Caco-2 (cell line): ENCODE data around the gene TNFSF4. TPM values are rescaled to one million over a fixed set of nuclear protein-coding genes. Genes with fewer than 3 reads are reported as not detected.

Experiments used
- BruUV-seq: library from RNA; stranded (reverse); fragments of 400-500 nt; replicated peaks from 2 replicates; lab custom pipeline; 2021; lab: Mats Ljungman, UMichigan
- CTCF ChIA-PET: fragments of 300-600 bp; sonication (Branson Sonifier 250); formaldehyde crosslinking; loops from one replicate; lab custom pipeline; 2022; ENCODE audit warnings: antibody characterized with exemption; lab: Charles Lee
- POLR2A ChIA-PET: fragments of 300-600 bp; sonication (Branson Sonifier 250); formaldehyde crosslinking; loops from one replicate; lab custom pipeline; 2022; ENCODE audit warnings: antibody characterized with exemption; lab: Charles Lee
- DNase-seq, 2 experiments: peaks; one replicate each; pipeline versions ENCODE4 v3.0.0 to v3.0.0-alpha.2; 2020 to 2022
- H3K27me3 ChIP-seq: replicated peaks from 2 replicates; pipeline ENCODE4 v1.6.0; 2011; ENCODE audit warnings: low read length; ENCODE audit not compliant: control insufficient read depth, insufficient read depth
- H3K36me3 ChIP-seq: 2 replicates; pipeline ENCODE4 v1.5.1; 2011; ENCODE audit warnings: low read length; ENCODE audit not compliant: control insufficient read depth, insufficient read depth
- H3K4me1 ChIP-seq: fragments of 250-450 bp; sonication (Bioruptor Pico); 2 replicates; pipeline ENCODE4 v1.5.1; 2020; ENCODE audit warnings: mild to moderate bottlenecking
- H3K4me3 ChIP-seq: 2 replicates; pipeline ENCODE4 v1.5.1; 2011; ENCODE audit warnings: low read depth, mild to moderate bottlenecking, control low read depth, low read length
- H3K9me3 ChIP-seq: fragments of 250-450 bp; sonication (Bioruptor Pico); 2 replicates; pipeline ENCODE4 v1.5.1; 2020; ENCODE audit warnings: mild to moderate bottlenecking, moderate library complexity
- H3K27ac Mint-ChIP-seq: one replicate; pipeline ENCODE4 v1.8.0; 2022; ENCODE audit warnings: mixed read lengths; ENCODE audit not compliant: unreplicated experiment
- H3K27me3 Mint-ChIP-seq: one replicate; pipeline ENCODE4 v1.8.0; 2022; ENCODE audit warnings: mixed read lengths; ENCODE audit not compliant: insufficient read depth, unreplicated experiment
- H3K36me3 Mint-ChIP-seq: one replicate; pipeline ENCODE4 v1.8.0; 2022; ENCODE audit warnings: mild to moderate bottlenecking, mixed read lengths; ENCODE audit not compliant: insufficient read depth, unreplicated experiment
- H3K4me1 Mint-ChIP-seq: one replicate; pipeline ENCODE4 v1.8.0; 2022; ENCODE audit warnings: low read depth, mixed read lengths; ENCODE audit not compliant: unreplicated experiment
- H3K4me3 Mint-ChIP-seq: one replicate; pipeline ENCODE4 v1.8.0; 2022; ENCODE audit warnings: mild to moderate bottlenecking, moderate library complexity, mixed read lengths; ENCODE audit not compliant: unreplicated experiment
- H3K9me3 Mint-ChIP-seq: one replicate; pipeline ENCODE4 v1.8.0; 2022; ENCODE audit warnings: mixed read lengths; ENCODE audit not compliant: unreplicated experiment
- CTCF ChIP-seq, 2 experiments: fragments of 200-600 bp in 1 of 2; IDR thresholded peaks; 1 replicate in 1 of 2; 2 replicates in 1 of 2; pipeline versions ENCODE4 v1.5.1 to v1.8.0; 2011 to 2022; ENCODE audit warnings: antibody characterized with exemption in 1 of 2, control low read depth in 1 of 2, inconsistent platforms in 1 of 2, low read depth in 1 of 2, low read length in 1 of 2, mild to moderate bottlenecking in 1 of 2, moderate library complexity in 1 of 2; ENCODE audit not compliant: insufficient read depth in 1 of 2, severe bottlenecking in 1 of 2, unreplicated experiment in 1 of 2
- intact Hi-C: fragments of 100-400 bp; cut with micrococcal nuclease; formaldehyde crosslinking; loops from one replicate; pipeline ENCODE4 v1.10.0; 2022; ENCODE audit not compliant: unreplicated experiment
- total RNA-seq: library from RNA; stranded (reverse); gene quantifications from 2 replicates; pipeline ENCODE4 v1.2.3, GENCODE V29; 2022

Gene TNFSF4
- total RNA-seq, 1 experiment from 2014 or later, result 1.3 TPM

- H3K27ac Mint-ChIP-seq, result no peak overlapping the region
- H3K36me3 Mint-ChIP-seq, result no peaks in the 10 kb centered on the region
- H3K9me3 ChIP-seq, result no peaks in the 10 kb centered on the region
- no peak overlapping the region for H3K4me3 Mint-ChIP-seq
- POLR2A ChIA-PET, result no interaction called here
- H3K4me1 ChIP-seq, result no peaks in the 10 kb centered on the region
- no peaks in the 10 kb centered on the region for H3K9me3 Mint-ChIP-seq
- no peaks in the 10 kb centered on the region for H3K27me3 ChIP-seq
- no peak for TF ChIP-seq CTCF (IDR thresholded peaks at IDR 0.05; ENCODE audit: insufficient read depth in 1 of 2, low read depth in 1 of 2, low read length in 1 of 2, severe bottlenecking in 1 of 2, unreplicated experiment in 1 of 2)
- H3K4me3 ChIP-seq, result no peak overlapping the region
- CTCF ChIA-PET, result no interaction called here
- intact Hi-C loops, result no loop called here
- no peaks in the 10 kb centered on the region for H3K4me1 Mint-ChIP-seq
- H3K27me3 Mint-ChIP-seq, result peaks cover 5% of the 10 kb centered on the region
- H3K36me3 ChIP-seq, result no peaks in the 10 kb centered on the region
- BruUV-seq, result no TSS peak
- no peak for DNase-seq
Observed at GRCh38 chr1:173249349-173249748, 42.2 kb upstream of the TNFSF4 start.

DNA sequence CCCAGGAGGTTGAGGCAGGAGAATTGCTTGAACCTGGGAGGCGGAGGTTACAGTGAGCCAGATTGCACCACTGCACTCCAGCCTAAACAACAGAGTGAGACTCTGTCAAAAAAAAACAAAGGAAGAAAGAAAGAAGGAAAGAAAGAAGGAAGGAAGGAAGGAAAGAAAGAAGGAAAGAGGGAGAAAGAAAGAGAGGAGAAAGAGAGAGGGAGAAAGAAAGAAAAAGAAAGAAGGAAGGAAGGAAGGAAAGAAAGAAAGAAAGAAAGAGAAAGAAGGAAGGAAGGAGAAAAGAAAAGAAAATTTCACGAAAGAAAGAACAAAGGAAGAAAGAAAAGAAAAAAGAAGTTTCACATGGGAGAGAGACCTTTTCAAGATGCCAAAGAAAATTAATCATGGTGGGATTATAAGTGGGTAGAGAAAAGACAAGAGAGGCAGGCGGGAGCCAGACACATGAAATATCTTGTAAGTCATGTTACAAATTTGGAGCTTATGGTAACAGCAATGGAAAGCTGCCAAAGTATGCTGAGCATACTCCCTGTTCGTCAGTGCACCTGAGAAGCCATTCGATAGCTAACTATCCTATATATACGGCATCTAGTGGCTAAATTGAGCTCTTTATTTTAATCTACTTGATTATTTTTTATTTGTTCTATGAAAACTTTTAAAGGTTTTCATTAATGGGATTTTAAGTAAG lies 41.3 kb upstream of the TNFSF4 start:
- CTCF ChIA-PET, result no interaction called here
- TF ChIP-seq CTCF (IDR thresholded peaks at IDR 0.05; ENCODE audit: insufficient read depth in 1 of 2, low read depth in 1 of 2, low read length in 1 of 2, severe bottlenecking in 1 of 2, unreplicated experiment in 1 of 2), result no peak
- DNase-seq, result no peak
- no peaks in the 10 kb centered on the region for H3K4me1 Mint-ChIP-seq
- peaks cover 5% of the 10 kb centered on the region for H3K27me3 Mint-ChIP-seq
- no peak overlapping the region for H3K4me3 ChIP-seq
- H3K9me3 Mint-ChIP-seq, result peaks cover 7% of the 10 kb centered on the region
- no peaks in the 10 kb centered on the region for H3K27me3 ChIP-seq
- H3K4me3 Mint-ChIP-seq, result no peak overlapping the region
- no peaks in the 10 kb centered on the region for H3K36me3 ChIP-seq
- H3K4me1 ChIP-seq, result no peaks in the 10 kb centered on the region
- H3K9me3 ChIP-seq, result peaks cover 4% of the 10 kb centered on the region
- H3K36me3 Mint-ChIP-seq, result no peaks in the 10 kb centered on the region
- no TSS peak for BruUV-seq
- intact Hi-C loops, result no loop called here
- POLR2A ChIA-PET, result interaction anchor here (0.6 kb wide), 1 partner anchor 1889 kb away, joined by 3 read pairs; no protein-coding TSS in a partner anchor
- H3K27ac Mint-ChIP-seq, result no peak overlapping the region

DNA sequence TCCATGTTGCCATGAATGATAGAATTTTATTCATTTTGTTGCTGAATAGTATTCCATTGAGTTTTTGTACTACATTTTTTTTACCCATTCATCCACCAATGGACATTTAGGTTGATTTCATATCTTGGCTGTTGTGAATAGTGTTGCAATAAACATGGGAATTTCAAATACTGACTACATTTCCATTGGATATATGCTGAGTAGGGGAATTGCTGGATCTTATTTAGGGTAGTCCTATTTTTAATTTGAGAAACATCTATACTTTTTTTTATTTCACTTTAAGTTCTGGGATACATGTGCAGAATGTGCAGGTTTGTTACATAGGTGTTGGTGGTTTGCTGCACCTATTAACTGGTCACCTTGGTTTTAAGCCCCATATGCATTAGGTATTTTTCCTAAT lies 38.8 kb upstream of the TNFSF4 start:
- no peaks in the 10 kb centered on the region for H3K4me1 Mint-ChIP-seq
- no peak overlapping the region for H3K4me3 Mint-ChIP-seq
- ChIA-PET POLR2A (no interaction called here), CTCF (no interaction called here)
- H3K27ac Mint-ChIP-seq, result no peak overlapping the region
- Histone ChIP-seq H3K36me3 (no peaks in the 10 kb centered on the region), H3K27me3 (no peaks in the 10 kb centered on the region), H3K4me1 (no peaks in the 10 kb centered on the region), H3K4me3 (no peak overlapping the region), H3K9me3 (peaks cover 5% of the 10 kb centered on the region)
- H3K27me3 Mint-ChIP-seq, result peaks cover 5% of the 10 kb centered on the region
- intact Hi-C loops, result no loop called here
- BruUV-seq, result no TSS peak
- TF ChIP-seq CTCF (IDR thresholded peaks at IDR 0.05; ENCODE audit: insufficient read depth in 1 of 2, low read depth in 1 of 2, low read length in 1 of 2, severe bottlenecking in 1 of 2, unreplicated experiment in 1 of 2), result no peak
- DNase-seq, result no peak
- H3K36me3 Mint-ChIP-seq, result no peaks in the 10 kb centered on the region
- H3K9me3 Mint-ChIP-seq, result peaks cover 21% of the 10 kb centered on the region
